ENCODE measurements around the gene CDK5RAP3. TPM values are rescaled to one million over a fixed set of nuclear protein-coding genes. Genes with fewer than 3 reads are reported as not detected.

The CDK5RAP3 gene
- total RNA-seq, 6 donors from 2014 or later, result 76.6 to 661 (median 160) TPM

DNA sequence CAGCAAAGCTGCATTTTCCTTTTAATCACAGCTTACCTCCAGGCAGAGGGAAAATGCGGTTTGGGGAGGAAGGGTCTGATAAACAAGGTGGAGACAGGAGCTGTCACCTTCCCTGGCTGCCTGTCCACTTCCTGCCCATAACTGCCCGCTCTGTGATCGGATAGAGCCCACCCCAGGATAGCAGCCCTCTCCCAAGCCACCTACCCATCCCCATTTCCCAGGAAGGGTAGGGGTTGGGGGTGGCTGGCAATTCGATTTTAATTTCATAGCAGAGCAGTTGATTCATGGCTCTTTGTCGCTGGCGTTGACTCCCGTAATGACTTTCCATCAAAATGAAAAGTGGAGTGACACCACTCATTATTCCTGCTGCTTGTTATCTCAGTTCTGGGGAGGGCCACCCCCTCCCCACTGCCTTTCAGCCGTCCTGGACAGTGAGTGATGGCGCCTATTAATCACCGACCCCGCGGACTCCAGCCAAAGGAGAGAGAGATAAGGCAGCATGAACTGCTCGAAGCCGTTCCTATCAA, 11.2 kb downstream of the CDK5RAP3 start:
- H3K36me3 ChIP-seq, result peaks cover 7 to 72% (median 60%) of the 10 kb centered on the region in 4 donors
- H3K4me1 ChIP-seq, result peaks cover 0 to 6% (median 1%) of the 10 kb centered on the region in 4 donors
- no peak overlapping the region for H3K4me3 ChIP-seq
- no peaks in the 10 kb centered on the region for H3K9me3 ChIP-seq
- H3K27ac ChIP-seq, result no peak overlapping the region
- ATAC-seq (ENCODE audit: low FRiP score in 2 of 2) (no peak), DNase-seq (no peak)
- no peak for TF ChIP-seq EP300 (IDR thresholded peaks at IDR 0.05)
- no peak for TF ChIP-seq POLR2AphosphoS5 (IDR thresholded peaks at IDR 0.05)
- TF ChIP-seq, protein P1, sequence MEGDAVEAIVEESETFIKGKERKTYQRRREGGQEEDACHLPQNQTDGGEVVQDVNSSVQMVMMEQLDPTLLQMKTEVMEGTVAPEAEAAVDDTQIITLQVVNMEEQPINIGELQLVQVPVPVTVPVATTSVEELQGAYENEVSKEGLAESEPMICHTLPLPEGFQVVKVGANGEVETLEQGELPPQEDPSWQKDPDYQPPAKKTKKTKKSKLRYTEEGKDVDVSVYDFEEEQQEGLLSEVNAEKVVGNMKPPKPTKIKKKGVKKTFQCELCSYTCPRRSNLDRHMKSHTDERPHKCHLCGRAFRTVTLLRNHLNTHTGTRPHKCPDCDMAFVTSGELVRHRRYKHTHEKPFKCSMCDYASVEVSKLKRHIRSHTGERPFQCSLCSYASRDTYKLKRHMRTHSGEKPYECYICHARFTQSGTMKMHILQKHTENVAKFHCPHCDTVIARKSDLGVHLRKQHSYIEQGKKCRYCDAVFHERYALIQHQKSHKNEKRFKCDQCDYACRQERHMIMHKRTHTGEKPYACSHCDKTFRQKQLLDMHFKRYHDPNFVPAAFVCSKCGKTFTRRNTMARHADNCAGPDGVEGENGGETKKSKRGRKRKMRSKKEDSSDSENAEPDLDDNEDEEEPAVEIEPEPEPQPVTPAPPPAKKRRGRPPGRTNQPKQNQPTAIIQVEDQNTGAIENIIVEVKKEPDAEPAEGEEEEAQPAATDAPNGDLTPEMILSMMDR (IDR thresholded peaks at IDR 0.05), result no peak
- no peak for TF ChIP-seq POLR2A (IDR thresholded peaks at IDR 0.05)
- 79% methylated on average over 14 of the region's 14 CpGs for WGBS, 2 donors
- H3K27me3 ChIP-seq, result no peaks in the 10 kb centered on the region

DNA sequence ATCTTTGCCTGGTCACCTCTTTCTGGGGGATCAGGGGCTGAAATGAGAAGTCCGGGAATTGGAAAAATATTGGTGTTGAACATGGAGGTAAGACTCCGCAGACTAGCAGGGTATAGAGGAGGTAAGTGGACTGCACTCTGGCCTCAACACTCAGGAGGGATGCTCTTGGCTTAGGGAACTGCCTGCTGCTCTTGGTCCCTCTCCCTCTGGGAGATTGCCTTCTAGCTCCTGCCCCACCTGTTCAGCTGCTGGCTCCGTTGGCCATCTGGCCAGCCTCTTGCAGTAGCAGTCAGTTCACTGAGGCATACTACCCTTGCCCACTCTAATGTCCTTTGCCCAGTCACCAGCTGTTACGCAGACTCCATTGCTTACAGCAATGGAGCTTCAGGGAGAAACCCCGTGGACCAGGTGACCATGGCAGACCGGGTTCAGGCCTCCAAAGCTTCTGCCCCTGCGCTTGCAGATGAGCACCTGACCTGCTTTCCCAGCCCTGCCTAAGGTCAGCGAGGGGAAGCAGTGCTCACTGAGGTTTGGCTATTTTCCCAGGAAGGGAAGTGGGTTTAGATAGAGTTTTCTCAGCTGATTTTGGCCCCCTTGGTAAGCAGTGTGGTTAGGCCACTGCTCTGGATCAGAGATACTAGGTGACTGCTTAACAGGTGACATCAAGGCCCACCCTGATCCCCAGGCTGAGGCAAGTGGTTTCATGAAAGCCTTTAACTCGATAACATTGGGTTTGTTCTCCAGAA, 11.9 kb downstream of the CDK5RAP3 start:
- TF ChIP-seq EP300 (IDR thresholded peaks at IDR 0.05) (no peak), POLR2AphosphoS5 (IDR thresholded peaks at IDR 0.05) (no peak), POLR2A (IDR thresholded peaks at IDR 0.05) (no peak)
- TF ChIP-seq, protein P1 (IDR thresholded peaks at IDR 0.05), result no peak
- H3K27me3 ChIP-seq, result no peaks in the 10 kb centered on the region
- no peak overlapping the region for H3K4me3 ChIP-seq
- H3K36me3 ChIP-seq, result peaks cover 7 to 65% (median 54%) of the 10 kb centered on the region in 4 donors
- H3K9me3 ChIP-seq, result no peaks in the 10 kb centered on the region
- no peak for DNase-seq
- peaks cover 0 to 12% (median 5%) of the 10 kb centered on the region in 4 donors for H3K4me1 ChIP-seq
- no peak for ATAC-seq (ENCODE audit: low FRiP score in 2 of 2)
- WGBS, 2 donors, result 81 to 85% methylated on average over 6 to 9 of the region's 9 CpGs
- no peak overlapping the region for H3K27ac ChIP-seq

DNA sequence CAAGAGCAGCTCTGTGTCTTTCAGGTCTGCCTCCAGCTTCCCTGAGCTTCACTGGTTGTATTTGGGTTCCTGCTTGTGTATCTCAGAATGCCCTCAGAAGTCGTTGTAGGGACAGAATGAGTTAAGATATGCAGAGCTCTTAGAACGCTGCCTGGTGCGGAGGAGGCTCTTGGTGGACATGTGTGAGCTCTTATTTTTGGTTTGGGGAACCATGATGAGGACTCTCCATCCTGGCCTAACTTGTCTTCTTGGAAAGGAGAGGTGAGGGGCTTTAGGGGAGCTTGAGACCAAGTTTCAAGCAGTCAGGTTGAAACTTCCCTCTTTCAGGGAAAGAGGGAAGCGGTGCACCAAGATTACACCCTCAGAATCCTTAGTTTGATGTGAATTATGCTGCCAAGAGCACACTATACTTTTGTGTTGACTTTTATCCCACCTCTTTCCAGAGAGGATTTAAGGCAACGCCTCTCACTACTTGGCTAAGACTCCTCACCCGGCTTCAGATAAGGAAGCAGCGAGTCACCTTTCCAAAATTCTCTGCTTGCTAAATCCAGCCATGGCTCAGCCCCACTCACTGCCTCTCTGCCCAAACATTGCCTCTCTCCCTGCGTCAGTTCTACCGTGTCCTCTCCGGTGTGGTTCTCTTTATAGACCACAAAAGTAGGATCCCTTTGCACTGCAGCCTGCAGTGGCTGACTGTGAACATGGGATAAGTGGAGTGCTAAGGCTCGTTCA, 12.7 kb downstream of the CDK5RAP3 start:
- peaks cover 0 to 14% (median 5%) of the 10 kb centered on the region in 4 donors for H3K4me1 ChIP-seq
- 69 to 80% methylated on average over 11 of the region's 11 CpGs for WGBS, 2 donors
- TF ChIP-seq EP300 (IDR thresholded peaks at IDR 0.05), result no peak
- no peak for TF ChIP-seq POLR2A (IDR thresholded peaks at IDR 0.05)
- no peak for TF ChIP-seq POLR2AphosphoS5 (IDR thresholded peaks at IDR 0.05)
- TF ChIP-seq, protein P1 (IDR thresholded peaks at IDR 0.05), result no peak

DNA sequence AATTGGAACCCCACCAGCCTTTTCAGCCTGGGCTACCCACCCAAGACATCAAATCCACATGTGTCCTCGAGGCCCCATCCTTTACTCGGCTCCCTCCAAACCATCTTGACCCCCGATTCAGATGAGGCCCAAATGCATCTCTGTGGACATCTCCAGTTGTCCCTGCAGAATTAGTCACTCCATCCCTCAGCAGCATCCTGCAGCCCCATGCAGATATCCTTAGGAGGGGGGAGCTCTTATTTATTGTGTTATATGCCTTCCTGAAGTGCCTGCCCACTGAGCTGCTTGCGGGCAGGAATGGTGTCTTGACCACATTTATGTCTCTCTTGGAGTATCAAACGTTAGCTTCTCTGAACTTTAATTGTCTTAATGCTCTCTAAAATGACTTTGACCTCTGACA, 15.6 kb downstream of the CDK5RAP3 start:
- no peak overlapping the region for H3K27ac ChIP-seq
- no peak for DNase-seq
- no peaks in the 10 kb centered on the region for H3K27me3 ChIP-seq
- H3K4me1 ChIP-seq, result peaks cover 0 to 14% (median 4%) of the 10 kb centered on the region in 4 donors
- no peak for ATAC-seq (ENCODE audit: low FRiP score in 2 of 2)
- H3K36me3 ChIP-seq, result peaks cover 4 to 28% (median 22%) of the 10 kb centered on the region in 4 donors
- TF ChIP-seq POLR2AphosphoS5 (IDR thresholded peaks at IDR 0.05) (no peak), POLR2A (IDR thresholded peaks at IDR 0.05) (no peak), EP300 (IDR thresholded peaks at IDR 0.05) (no peak)
- TF ChIP-seq, protein P1 (IDR thresholded peaks at IDR 0.05), result no peak
- 79 to 83% methylated on average over 5 of the region's 5 CpGs for WGBS, 2 donors
- H3K4me3 ChIP-seq, result no peak overlapping the region
- H3K9me3 ChIP-seq, result no peaks in the 10 kb centered on the region

More for the DNA sequence above, 12.7 kb downstream of the CDK5RAP3 start:
- ATAC-seq (ENCODE audit: low FRiP score in 2 of 2) (no peak), DNase-seq (no peak)
- Histone ChIP-seq H3K9me3 (no peaks in the 10 kb centered on the region), H3K27ac (no peak overlapping the region), H3K36me3 (peaks cover 7 to 57% (median 49%) of the 10 kb centered on the region in 4 donors), H3K4me3 (no peak overlapping the region), H3K27me3 (no peaks in the 10 kb centered on the region)

Data from upper lobe of left lung (tissue), 6 donors.